Measurements from ENCODE around the gene CCDC110. TPM values are rescaled to one million over a fixed set of nuclear protein-coding genes. Genes with fewer than 3 reads are reported as not detected.

The CCDC110 gene
- total and polyA plus RNA-seq, 2 of the 13 experiments (the other 11 are each of a cell fraction or from before 2014, with no cell fraction given), result not detected

- TF ChIP-seq ZNF275 (CRISPR knock-in tag; IDR thresholded peaks at IDR 0.05; ENCODE audit: borderline replicate concordance), result peak; percentile 91; the same call in 1 of the 2 replicates
- TF ChIP-seq ZBTB40 (IDR thresholded peaks at IDR 0.05), result no peak
- peak; percentile 94 for TF ChIP-seq ZBTB40 (CRISPR knock-in tag; IDR thresholded peaks at IDR 0.05)
- TF ChIP-seq NFIB (CRISPR knock-in tag; IDR thresholded peaks at IDR 0.05; ENCODE audit: borderline replicate concordance), result no peak
- peak; percentile 43; the same call in 1 of the 2 replicates for TF ChIP-seq ZBED4 (CRISPR knock-in tag; IDR thresholded peaks at IDR 0.05; ENCODE audit: borderline replicate concordance)
- peak; percentile 12; the same call in 1 of the 2 replicates for TF ChIP-seq RFX1 (IDR thresholded peaks at IDR 0.05)
- peak; percentile 60; the same call in 1 of the 2 replicates for TF ChIP-seq ELK4 (CRISPR knock-in tag; IDR thresholded peaks at IDR 0.05; ENCODE audit: borderline replicate concordance)
- TF ChIP-seq DNMT1 (CRISPR knock-in tag; IDR thresholded peaks at IDR 0.05), result peak; percentile 61; the same call in 1 of the 2 replicates
- TF ChIP-seq REPIN1 (CRISPR knock-in tag; IDR thresholded peaks at IDR 0.05; ENCODE audit: borderline replicate concordance, low read depth), result peak; percentile 83
- TF ChIP-seq RELA (CRISPR knock-in tag; IDR thresholded peaks at IDR 0.05), result no peak
- peak; percentile 88 for TF ChIP-seq MXI1 (IDR thresholded peaks at IDR 0.05; ENCODE audit: borderline replicate concordance, low read depth, low read length)
- peak; percentile 96 for TF ChIP-seq CENPBD1 (CRISPR knock-in tag; IDR thresholded peaks at IDR 0.05; ENCODE audit: borderline replicate concordance, low read depth)
Observed at GRCh38 chr4:185395956-185396723, 75.4 kb downstream of the CCDC110 start (continued).
